Measurements from ENCODE around the gene ZNHIT2. TPM values are rescaled to one million over a fixed set of nuclear protein-coding genes. Genes with fewer than 3 reads are reported as not detected.

Gene ZNHIT2
- total and polyA plus RNA-seq, 2 of the 13 experiments (the other 11 are each of a cell fraction or from before 2014, with no cell fraction given): 1.1 to 6.5 TPM

- no peaks in the 10 kb centered on the region for H3K27me3 ChIP-seq (ENCODE audit: control insufficient read depth in 1 of 2, insufficient read depth in 2 of 2, low read length in 2 of 2)
- peaks cover 27% of the 10 kb centered on the region for H3K4me1 ChIP-seq (ENCODE audit: insufficient read depth, low read length)
- no peak overlapping the region for H3K9ac ChIP-seq (ENCODE audit: insufficient read depth, low read depth, low read length)
- H3K4me2 ChIP-seq (ENCODE audit: low read depth, low read length): no peak overlapping the region
- in situ Hi-C loops (cut with HindIII; ENCODE audit: extremely low pct_ligation_motif_present, low pct_unique_long_range_greater_than_20kb) (no loop called here), intact Hi-C loops (cut with micrococcal nuclease; ENCODE audit: unreplicated experiment) (no loop called here)
- no peaks in the 10 kb centered on the region for H3K79me2 ChIP-seq (ENCODE audit: insufficient read depth, low read length)
- no peak overlapping the region for H2AFZ ChIP-seq (ENCODE audit: low read length)
- POLR2A ChIA-PET: no interaction called here
- DNase-seq (ENCODE audit: low spot score) (no peak), FAIRE-seq (no peak), ATAC-seq (no peak)
- H3K9me3 ChIP-seq (ENCODE audit: low read length): no peaks in the 10 kb centered on the region
- no TSS peak for BruUV-seq (replicated peaks)
- no peak for TF ChIP-seq ZNF350 (CRISPR knock-in tag; IDR thresholded peaks at IDR 0.05; ENCODE audit: borderline replicate concordance, low read depth)
- no peak for TF ChIP-seq RBM39 (IDR thresholded peaks at IDR 0.05; ENCODE audit: low read depth, low read length, poor library complexity, severe bottlenecking)
- no peak for TF ChIP-seq SMAD1 (CRISPR knock-in tag; IDR thresholded peaks at IDR 0.05; ENCODE audit: borderline replicate concordance, low read depth)
- no peak for TF ChIP-seq ZBTB3 (CRISPR knock-in tag; IDR thresholded peaks at IDR 0.05; ENCODE audit: borderline replicate concordance, low read depth)
- TF ChIP-seq ZNF160 (CRISPR knock-in tag; IDR thresholded peaks at IDR 0.05): no peak
- no peak for TF ChIP-seq RELA (CRISPR knock-in tag; IDR thresholded peaks at IDR 0.05)
- TF ChIP-seq ZNF761 (CRISPR knock-in tag; conservative IDR thresholded peaks at IDR 0.05): no peak
- no peak for TF ChIP-seq ISX (CRISPR knock-in tag; conservative IDR thresholded peaks at IDR 0.05)
- TF ChIP-seq CENPT (CRISPR knock-in tag; IDR thresholded peaks at IDR 0.05; ENCODE audit: low read depth): no peak
- no peak for TF ChIP-seq HNRNPK (IDR thresholded peaks at IDR 0.05; ENCODE audit: low read depth, low read length, poor library complexity, severe bottlenecking)
- TF ChIP-seq MAFG (CRISPR knock-in tag; IDR thresholded peaks at IDR 0.05): no peak
- 34% methylated on average over 3 of the region's 3 CpGs for WGBS (ENCODE audit: low lambda C conversion rate)
- no peak overlapping the region for H3K4me3 ChIP-seq (replicated peaks in 1 of 3; ENCODE audit: insufficient read depth in 1 of 3, low read depth in 2 of 3, low read length in 3 of 3)
- no peaks in the 10 kb centered on the region for H3K36me3 ChIP-seq (replicated peaks in 1 of 2; ENCODE audit: control insufficient read depth in 1 of 2, insufficient read depth in 2 of 2, low read length in 2 of 2)
- H4K20me1 ChIP-seq (ENCODE audit: insufficient read depth, low read length): no peaks in the 10 kb centered on the region
- CTCF ChIA-PET (ENCODE audit: low intra/inter-chr PET ratio, low total read pairs): no interaction called here
- no peak overlapping the region for H3K27ac ChIP-seq (ENCODE audit: extremely low read length, insufficient read depth, low read length)
Measured at GRCh38 chr11:65160643-65161042, 43.1 kb upstream of the ZNHIT2 start.
